Measurements from ENCODE around the gene CDH4. TPM values are rescaled to one million over a fixed set of nuclear protein-coding genes. Genes with fewer than 3 reads are reported as not detected.

Gene CDH4
- total and polyA plus RNA-seq, 9 donors = 0.12 to 4.4 (median 0.36) TPM

- no peaks in the 10 kb centered on the region for H3K9me3 ChIP-seq
- H3K27ac ChIP-seq = no peak overlapping the region
- 16 to 35% (median 22%) methylated on average over 5 of the region's 5 CpGs for WGBS, 3 donors
- H3K4me1 ChIP-seq (ENCODE audit: insufficient read depth) = no peaks in the 10 kb centered on the region
- H3K4me3 ChIP-seq = no peak overlapping the region
- intact Hi-C loops (cut with DNase I) = no loop called here
- H3K36me3 ChIP-seq = no peaks in the 10 kb centered on the region
- H3K27me3 ChIP-seq = no peaks in the 10 kb centered on the region
- TF ChIP-seq EP300 (IDR thresholded peaks at IDR 0.05) = no peak
- TF ChIP-seq POLR2A (IDR thresholded peaks at IDR 0.05) = no peak
- no peak for TF ChIP-seq CTCF (IDR thresholded peaks at IDR 0.05)
- DNase-seq = no peak
Observed at GRCh38 chr20:61514018-61514365, 261.9 kb downstream of the CDH4 start.

- H3K27me3 ChIP-seq = no peaks in the 10 kb centered on the region
- no peaks in the 10 kb centered on the region for H3K9me3 ChIP-seq
- no peaks in the 10 kb centered on the region for H3K4me1 ChIP-seq (ENCODE audit: insufficient read depth)
- no peak for DNase-seq
- no peak overlapping the region for H3K4me3 ChIP-seq
- intact Hi-C loops (cut with DNase I) = no loop called here
- no peaks in the 10 kb centered on the region for H3K36me3 ChIP-seq
- no peak for TF ChIP-seq POLR2A (IDR thresholded peaks at IDR 0.05)
- H3K27ac ChIP-seq = no peak overlapping the region
- 55 to 57% (median 56%) methylated on average over 6 of the region's 6 CpGs for WGBS, 3 donors
Observed at GRCh38 chr20:61514396-61514795, 262.3 kb downstream of the CDH4 start.

- H3K4me1 ChIP-seq (ENCODE audit: insufficient read depth) = no peaks in the 10 kb centered on the region
- no peak overlapping the region for H3K27ac ChIP-seq
- no peaks in the 10 kb centered on the region for H3K27me3 ChIP-seq
- intact Hi-C loops (cut with DNase I) = no loop called here
- H3K36me3 ChIP-seq = no peaks in the 10 kb centered on the region
- TF ChIP-seq CTCF (IDR thresholded peaks at IDR 0.05) = no peak
- no peak for TF ChIP-seq EP300 (IDR thresholded peaks at IDR 0.05)
- no peak for TF ChIP-seq POLR2A (IDR thresholded peaks at IDR 0.05)
- no peak overlapping the region for H3K4me3 ChIP-seq
- H3K9me3 ChIP-seq = no peaks in the 10 kb centered on the region
- WGBS, 3 donors = 64 to 77% (median 66%) methylated on average over 14 of the region's 14 CpGs
- DNase-seq = no peak
Observed at GRCh38 chr20:61514805-61515505, 262.9 kb downstream of the CDH4 start.

- no peaks in the 10 kb centered on the region for H3K36me3 ChIP-seq
- no peak for DNase-seq
- TF ChIP-seq EP300 (IDR thresholded peaks at IDR 0.05) = no peak
- intact Hi-C loops (cut with DNase I) = no loop called here
- H3K27me3 ChIP-seq = no peaks in the 10 kb centered on the region
- WGBS, 3 donors = 66 to 74% (median 68%) methylated on average over 14 of the region's 14 CpGs
- no peaks in the 10 kb centered on the region for H3K4me1 ChIP-seq (ENCODE audit: insufficient read depth)
- no peaks in the 10 kb centered on the region for H3K9me3 ChIP-seq
- H3K27ac ChIP-seq = no peak overlapping the region
- no peak overlapping the region for H3K4me3 ChIP-seq
Observed at GRCh38 chr20:61515922-61516321, 263.9 kb downstream of the CDH4 start.

GRCh38 chr20:61516346-61517208 is 264.5 kb downstream of the CDH4 start:
- WGBS, 3 donors = 23 to 42% (median 24%) methylated on average over 22 of the region's 22 CpGs
- no peak overlapping the region for H3K4me3 ChIP-seq

More at GRCh38 chr20:61516346-61517208, 264.5 kb downstream of the CDH4 start:
- no peaks in the 10 kb centered on the region for H3K4me1 ChIP-seq (ENCODE audit: insufficient read depth)
- no peaks in the 10 kb centered on the region for H3K9me3 ChIP-seq
- no peaks in the 10 kb centered on the region for H3K36me3 ChIP-seq
- TF ChIP-seq EP300 (IDR thresholded peaks at IDR 0.05) (no peak), CTCF (IDR thresholded peaks at IDR 0.05) (no peak), POLR2A (IDR thresholded peaks at IDR 0.05) (no peak)
- DNase-seq = no peak
- no peak overlapping the region for H3K27ac ChIP-seq
- intact Hi-C loops (cut with DNase I) = no loop called here
- H3K27me3 ChIP-seq = no peaks in the 10 kb centered on the region

All from ovary (tissue), 9 donors.